K562 (cell line): ENCODE data around the gene MEF2B. TPM values are rescaled to one million over a fixed set of nuclear protein-coding genes. Genes with fewer than 3 reads are reported as not detected.

ENCODE experiments used
- CREB1 ChIP-seq, 2 experiments: sonication (generic) in 1 of 2; formaldehyde crosslinking in 1 of 2; IDR thresholded peaks; 2 replicates each; pipeline versions ENCODE4 v1.6.1 to v1.8.0; 2012 to 2022; ENCODE audit warnings: inconsistent platforms in 1 of 2, mild to moderate bottlenecking in 1 of 2, missing genetic modification reagents in 1 of 2, moderate library complexity in 1 of 2
- CTBP1 ChIP-seq: fragments of 450-650 bp; IDR thresholded peaks from 2 replicates; pipeline ENCODE4 v1.6.1; 2016; ENCODE audit warnings: borderline replicate concordance
- EGR1 ChIP-seq: fragments of 450-650 bp; conservative IDR thresholded peaks from 2 replicates; pipeline ENCODE4 v1.6.1; 2017; ENCODE audit warnings: mild to moderate bottlenecking
- ELK3 ChIP-seq: fragments of 450-650 bp; formaldehyde crosslinking; IDR thresholded peaks from 2 replicates; pipeline ENCODE4 v1.4.0; 2020; ENCODE audit warnings: mild to moderate bottlenecking
- FOXJ2 ChIP-seq: fragments of 200-800 bp; sonication (Bioruptor generic); IDR thresholded peaks from 2 replicates; pipeline ENCODE4 v1.6.1; 2016; ENCODE audit warnings: missing genetic modification characterization, missing compliant biosample characterization
- KLF6 ChIP-seq: fragments of 250-450 bp; sonication (Bioruptor Pico); IDR thresholded peaks from 2 replicates; pipeline ENCODE4 v1.4.0; 2020; ENCODE audit warnings: mild to moderate bottlenecking, moderate library complexity, borderline replicate concordance
- PRDM10 ChIP-seq: fragments of 450-650 bp; IDR thresholded peaks from 2 replicates; pipeline ENCODE4 v1.6.1; 2018; ENCODE audit not compliant: partially characterized antibody
- RNF219 ChIP-seq: fragments of 250-450 bp; sonication (Bioruptor Pico); IDR thresholded peaks from 2 replicates; pipeline ENCODE4 v1.5.0; 2022; ENCODE audit warnings: mild to moderate bottlenecking
- SMAD4 ChIP-seq: fragments of 250-450 bp; sonication (Bioruptor Pico); conservative IDR thresholded peaks from 2 replicates; pipeline ENCODE4 v1.8.0; 2021; ENCODE audit warnings: inconsistent platforms, mild to moderate bottlenecking, moderate library complexity
- SMARCA5 ChIP-seq: fragments of 450-650 bp; IDR thresholded peaks from 2 replicates; pipeline ENCODE4 v1.6.1; 2016
- UBTF ChIP-seq, 2 experiments: IDR thresholded peaks; 2 replicates each; pipeline ENCODE4 v1.6.1; 2012; ENCODE audit warnings: improper control_type of control experiment in 2 of 2, low read depth in 2 of 2, low read length in 2 of 2, borderline replicate concordance in 1 of 2
- ZBTB7A ChIP-seq: IDR thresholded peaks from 2 replicates; pipeline ENCODE4 v1.6.1; 2011; ENCODE audit warnings: low read depth, mild to moderate bottlenecking, low read length, moderate library complexity, borderline replicate concordance; ENCODE audit not compliant: control insufficient read depth
- ZFX ChIP-seq: sonication (generic); formaldehyde crosslinking; IDR thresholded peaks from 2 replicates; pipeline ENCODE4 v1.8.0; 2022; ENCODE audit warnings: mild to moderate bottlenecking, missing genetic modification reagents, moderate library complexity
- ZNF253 ChIP-seq: fragments of 250-450 bp; sonication (Bioruptor Pico); conservative IDR thresholded peaks from 2 replicates; pipeline ENCODE4 v1.6.1; 2021; ENCODE audit warnings: mild to moderate bottlenecking
- ZNF277 ChIP-seq: fragments of 250-450 bp; sonication (Bioruptor Pico); IDR thresholded peaks from 2 replicates; pipeline ENCODE4 v1.8.0; 2022; ENCODE audit warnings: inconsistent platforms, mild to moderate bottlenecking, moderate library complexity, borderline replicate concordance
- polyA plus RNA-seq, 8 experiments: library from polyadenylated mRNA; depleted of rRNA in 4 of 8; stranded (reverse) in 5 of 8; unstranded in 3 of 8; fragments of >200 nt; fragmentation: Nextera tagmentation in 2 of 8; fragmentation: Illumina TruSeq in 1 of 8; extraction: Ambion mirVana in 2 of 8; extraction: Trizol in 1 of 8; gene quantifications; 2 replicates each; pipeline versions ENCODE4 v1.2.1 to v1.2.3, GENCODE V29; 2011 to 2014; ENCODE audit warnings: inconsistent platforms in 1 of 8, missing spikeins in 1 of 8
- total RNA-seq, 7 experiments: library from RNA; depleted of rRNA in 6 of 7; stranded (reverse); fragments of >200 nt in 6 of 7; fragmentation: Illumina TruSeq in 2 of 7; extraction: Trizol in 2 of 7; gene quantifications; 2 replicates each; pipeline versions ENCODE4 v1.2.1 to v1.2.3, GENCODE V29; 2011 to 2021; ENCODE audit warnings: low replicate concordance in 1 of 7

Gene MEF2B
- total and polyA plus RNA-seq, 9 of the 15 experiments (the other 6 are each of a cell fraction or from before 2014, with no cell fraction given), result 0.14 to 1.9 (median 0.71) TPM; not detected in 3

- no peak for TF ChIP-seq RNF219 (CRISPR knock-in tag)
- no peak for TF ChIP-seq SMAD4 (CRISPR knock-in tag)
- no peak; the same call in 1 of the 2 replicates for TF ChIP-seq ZFX
- TF ChIP-seq CREB1 (IDR thresholded peaks at IDR 0.05), result no peak
- no peak for TF ChIP-seq CREB1 (CRISPR knock-in tag; IDR thresholded peaks at IDR 0.05)
- TF ChIP-seq ZNF277 (CRISPR knock-in tag), result no peak
- TF ChIP-seq PRDM10, result no peak
- TF ChIP-seq KLF6 (CRISPR knock-in tag), result no peak
- TF ChIP-seq UBTF (IDR thresholded peaks at IDR 0.05; ENCODE audit: borderline replicate concordance in 1 of 2, low read depth in 2 of 2, low read length in 2 of 2), result no peak
- TF ChIP-seq FOXJ2 (tag), result no peak
- TF ChIP-seq CTBP1, result peak; percentile 80
- TF ChIP-seq ZNF253 (CRISPR knock-in tag), result no peak
- no peak for TF ChIP-seq ZBTB7A
- peak; percentile 94 for TF ChIP-seq EGR1
- no peak for TF ChIP-seq ELK3
- no peak for TF ChIP-seq SMARCA5
These were observed 49.5 kb downstream of the MEF2B start (continued) for GRCh38 chr19:19120308-19121231.
